GM23338 (cell line): ENCODE data around the gene MTURN. TPM values are rescaled to one million over a fixed set of nuclear protein-coding genes. Genes with fewer than 3 reads are reported as not detected.
A peak's percentile ranks its signal among the peaks of the same experiment; 100 is the strongest.

Experiments
- ATAC-seq: fragments of 200-7000 bp; cut with Tn5 transposase; 3 replicates; pipeline ENCODE4 v1.9.1; 2020
- DNase-seq: peaks from one replicate; pipeline ENCODE4 v3.0.0-alpha.2; 2015; ENCODE audit warnings: low spot score
- H2AFZ ChIP-seq: fragments of 200-600 bp; sonication (generic); 2 replicates; pipeline ENCODE4 v1.8.0; 2016; ENCODE audit warnings: antibody characterized with exemption, mild to moderate bottlenecking, moderate library complexity
- H3F3A ChIP-seq: fragments of 200-600 bp; sonication (generic); replicated peaks from 2 replicates; pipeline ENCODE4 v1.8.0; 2017; ENCODE audit warnings: antibody characterized with exemption, mixed run types, low read depth
- H3K27ac ChIP-seq: fragments of 200-600 bp; sonication (generic); 2 replicates; pipeline ENCODE4 v1.6.1; 2016; ENCODE audit warnings: low read depth
- H3K27me3 ChIP-seq: fragments of 200-600 bp; sonication (generic); 2 replicates; pipeline ENCODE4 v1.8.0; 2016; ENCODE audit warnings: mild to moderate bottlenecking, mixed run types, moderate library complexity; ENCODE audit not compliant: insufficient read depth
- H3K36me3 ChIP-seq: fragments of 200-600 bp; sonication (generic); 2 replicates; pipeline ENCODE4 v1.8.0; 2016; ENCODE audit warnings: mild to moderate bottlenecking; ENCODE audit not compliant: insufficient read depth
- H3K4me1 ChIP-seq: fragments of 200-600 bp; sonication (generic); 2 replicates; pipeline ENCODE4 v1.8.0; 2016; ENCODE audit warnings: mild to moderate bottlenecking, moderate library complexity; ENCODE audit not compliant: insufficient read depth
- H3K4me2 ChIP-seq: fragments of 200-600 bp; sonication (generic); 2 replicates; pipeline ENCODE4 v1.7.1; 2017; ENCODE audit warnings: mixed run types
- H3K4me3 ChIP-seq: fragments of 200-600 bp; sonication (generic); 2 replicates; pipeline ENCODE4 v1.6.1; 2016; ENCODE audit warnings: mixed run types
- H3K79me2 ChIP-seq: fragments of 200-600 bp; sonication (generic); replicated peaks from 2 replicates; pipeline ENCODE4 v1.8.0; 2017; ENCODE audit warnings: mild to moderate bottlenecking; ENCODE audit not compliant: insufficient read depth
- H3K9me2 ChIP-seq: fragments of 200-600 bp; sonication (generic); 2 replicates; pipeline ENCODE4 v1.8.0; 2017; ENCODE audit not compliant: insufficient read depth
- H4K20me1 ChIP-seq: fragments of 200-600 bp; sonication (generic); replicated peaks from 2 replicates; pipeline ENCODE4 v1.8.0; 2017; ENCODE audit warnings: mild to moderate bottlenecking; ENCODE audit not compliant: insufficient read depth
- H3K27ac Mint-ChIP-seq: 2 replicates; pipeline ENCODE4 v1.8.0; 2020; ENCODE audit warnings: inconsistent platforms, mild to moderate bottlenecking, moderate library complexity, mixed read lengths
- H3K27me3 Mint-ChIP-seq: 3 replicates; pipeline ENCODE4 v1.8.0; 2022; ENCODE audit warnings: low read depth, mild to moderate bottlenecking, moderate library complexity, mixed read lengths, inconsistent platforms; ENCODE audit not compliant: insufficient read depth, poor library complexity
- H3K36me3 Mint-ChIP-seq: 3 replicates; pipeline ENCODE4 v1.8.0; 2021; ENCODE audit warnings: low read depth, mild to moderate bottlenecking, inconsistent platforms, moderate library complexity, mixed read lengths
- H3K4me1 Mint-ChIP-seq: 3 replicates; pipeline ENCODE4 v1.8.0; 2020; ENCODE audit warnings: mild to moderate bottlenecking, inconsistent platforms, mixed read lengths
- H3K4me3 Mint-ChIP-seq: 3 replicates; pipeline ENCODE4 v1.8.0; 2021; ENCODE audit warnings: moderate library complexity, mild to moderate bottlenecking, inconsistent platforms, mixed read lengths
- H3K9me3 Mint-ChIP-seq: 3 replicates; pipeline ENCODE4 v1.8.0; 2020; ENCODE audit warnings: moderate library complexity, mild to moderate bottlenecking, inconsistent platforms, mixed read lengths
- CREB1 ChIP-seq: fragments of 250-450 bp; sonication (Bioruptor Pico); IDR thresholded peaks from 2 replicates; pipeline ENCODE4 v1.5.0; 2020; ENCODE audit warnings: low read depth, mild to moderate bottlenecking, moderate library complexity
- EZH2 ChIP-seq: fragments of 200-600 bp; sonication (generic); IDR thresholded peaks from one replicate; pipeline ENCODE4 v1.8.0; 2017; ENCODE audit warnings: antibody characterized with exemption, mild to moderate bottlenecking, low read depth; ENCODE audit not compliant: unreplicated experiment
- JUNB ChIP-seq: IDR thresholded peaks from one replicate; pipeline ENCODE4 v1.6.1; 2016; ENCODE audit warnings: antibody characterized with exemption; ENCODE audit not compliant: unreplicated experiment
- POLR2AphosphoS5 ChIP-seq: IDR thresholded peaks from 2 replicates; pipeline ENCODE4 v1.6.1; 2016; ENCODE audit warnings: antibody characterized with exemption, low read depth
- ZNF331 ChIP-seq: fragments of 250-450 bp; sonication (Bioruptor Pico); IDR thresholded peaks from 2 replicates; pipeline ENCODE4 v1.5.0; 2020; ENCODE audit warnings: low read depth, mild to moderate bottlenecking, moderate library complexity
- long read RNA-seq: library from polyadenylated mRNA; unstranded; transcript quantifications from one replicate; pipeline ENCODE4 v2.0.0, GENCODE V29; 2020; ENCODE audit not compliant: unreplicated experiment
- polyA plus RNA-seq: library from polyadenylated mRNA; unstranded; fragments of >200 nt; fragmentation: Nextera tagmentation; extraction: Ambion mirVana; gene quantifications from 2 replicates; pipeline ENCODE4 v1.2.1, GENCODE V29; 2016
- total RNA-seq: library from RNA; depleted of rRNA; stranded (reverse); fragments of >200 nt; shearing (Covaris generic); gene quantifications from 2 replicates; pipeline ENCODE4 v1.2.3, GENCODE V29; 2014; rRNA removed
- TF ChIP-seq, protein P1 (sequence below), 2 experiments: fragments of 200-600 bp in 1 of 2; sonication (generic) in 1 of 2; conservative IDR thresholded peaks; 2 replicates each; pipeline versions ENCODE4 v1.5.1 to v1.6.1; 2016 to 2017; ENCODE audit warnings: antibody characterized with exemption in 2 of 2, low read depth in 2 of 2, mild to moderate bottlenecking in 2 of 2, moderate library complexity in 1 of 2
- TF ChIP-seq, protein P2 (sequence below): fragments of 250-450 bp; sonication (Bioruptor Pico); IDR thresholded peaks from 2 replicates; pipeline ENCODE4 v1.5.0; 2020; ENCODE audit warnings: mild to moderate bottlenecking, moderate library complexity
- TF ChIP-seq, protein P3 (sequence below): IDR thresholded peaks from one replicate; pipeline ENCODE4 v1.6.1; 2018; ENCODE audit warnings: antibody characterized with exemption; ENCODE audit not compliant: unreplicated experiment

Gene MTURN
- total RNA-seq = 4.7 and 8.7 TPM in 2 replicates
- 3.0 and 3.1 TPM in 2 replicates for polyA plus RNA-seq
- long read RNA-seq, partial matches to known transcripts = 0 of 1 reads
- long read RNA-seq, other reads (novel, unspliced or antisense) = 1 of 1 reads

DNA sequence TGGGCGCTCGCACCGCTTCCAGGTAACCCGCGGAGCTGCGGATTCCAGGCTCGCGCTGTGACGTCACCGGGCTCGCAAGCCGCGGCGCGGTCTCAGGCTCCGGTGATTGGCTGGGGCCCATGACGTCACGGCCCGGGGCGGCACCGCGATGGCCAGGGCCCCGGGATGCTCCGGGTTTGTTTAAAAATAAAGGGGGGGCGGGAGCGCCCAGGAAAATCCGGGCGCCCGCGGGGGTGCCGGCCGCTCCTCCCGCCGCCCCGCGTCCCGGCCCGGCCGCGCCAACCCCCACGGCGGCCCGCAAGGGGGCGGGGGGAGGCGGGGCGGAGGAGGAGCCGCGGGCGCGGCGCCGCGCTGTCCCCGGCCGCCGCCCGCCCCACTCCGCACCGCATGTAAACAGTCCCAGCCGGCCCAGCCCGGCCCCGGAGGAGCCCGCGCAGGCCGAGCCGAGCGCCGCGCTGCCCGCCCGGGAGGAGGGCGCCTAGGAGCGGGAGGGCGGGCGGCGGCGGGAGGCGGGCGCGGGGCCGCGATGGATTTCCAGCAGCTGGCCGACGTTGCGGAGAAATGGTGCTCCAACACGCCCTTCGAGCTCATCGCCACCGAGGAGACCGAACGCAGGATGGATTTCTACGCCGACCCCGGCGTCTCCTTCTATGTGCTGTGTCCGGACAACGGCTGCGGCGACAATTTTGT lies at the start of gene MTURN:
TSS of gene MTURN (plus strand) at position 376 of the 690 bp plus-strand sequence. CDS start at position 527, 151 bp downstream.
- peaks cover 19% of the 10 kb centered on the region for H3K27me3 Mint-ChIP-seq
- DNase-seq (peak; percentile 98), ATAC-seq (peak; percentile 65)
- peaks cover 8% of the 10 kb centered on the region for H3K4me1 Mint-ChIP-seq
- no peaks in the 10 kb centered on the region for H3K9me3 Mint-ChIP-seq
- TF ChIP-seq JUNB (no peak), POLR2AphosphoS5 (peak; percentile 49), ZNF331 (CRISPR knock-in tag) (no peak), CREB1 (CRISPR knock-in tag) (peak; percentile 100)
- Histone ChIP-seq H3F3A (no peaks in the 10 kb centered on the region), H2AFZ (peak within 1 kb of the TSS; percentile 96), H3K79me2 (0 out of 2 replicates have a peak, but pooled peaks cover 6% of the 10 kb centered on the region), H4K20me1 (peaks cover 9% of the 10 kb centered on the region), H3K36me3 (no peaks in the 10 kb centered on the region), H3K27ac (peak within 1 kb of the TSS; percentile 2; the same call in 1 of the 2 replicates), H3K9me2 (no peaks in the 10 kb centered on the region), H3K4me1 (no peaks in the 10 kb centered on the region), H3K27me3 (peaks cover 28% of the 10 kb centered on the region), H3K4me2 (peak within 1 kb of the TSS; percentile 95), H3K4me3 (peak within 1 kb of the TSS; percentile 89)
- H3K4me3 Mint-ChIP-seq = peak within 1 kb of the TSS; percentile 92
- H3K27ac Mint-ChIP-seq = peak within 1 kb of the TSS; percentile 91
- no peaks in the 10 kb centered on the region; the same call in 2 of the 3 replicates for H3K36me3 Mint-ChIP-seq

DNA sequence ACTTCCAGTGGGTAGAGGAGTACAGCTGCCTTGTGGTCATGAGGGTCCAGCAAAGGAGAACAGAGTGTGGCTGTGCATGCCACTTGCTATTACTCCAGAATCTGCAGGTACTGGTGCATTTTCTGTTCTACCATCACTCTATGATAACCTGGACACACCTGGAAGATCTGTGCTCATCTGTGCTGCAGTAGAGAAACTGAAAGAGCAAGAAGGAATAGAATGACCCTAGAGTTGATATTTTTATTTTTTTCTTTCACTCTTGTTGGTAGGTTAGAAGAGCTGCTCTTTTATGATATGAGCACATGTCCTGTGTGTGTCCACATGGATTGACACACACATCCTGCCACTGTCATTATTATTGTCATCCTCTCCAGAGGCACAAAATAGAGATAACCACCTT lies 48.3 kb upstream of the MTURN start:
- no peaks in the 10 kb centered on the region for H3F3A ChIP-seq
- no peak overlapping the region for H2AFZ ChIP-seq
- no peaks in the 10 kb centered on the region for H3K9me2 ChIP-seq
- H3K4me1 Mint-ChIP-seq = peaks cover 9% of the 10 kb centered on the region; the same call in 2 of the 3 replicates
- DNase-seq (no peak), ATAC-seq (no peak)
- H3K4me3 Mint-ChIP-seq = no peak overlapping the region
- H4K20me1 ChIP-seq = peaks cover 7% of the 10 kb centered on the region
- no peak overlapping the region for H3K4me2 ChIP-seq
- H3K27ac Mint-ChIP-seq = no peak overlapping the region
- no peaks in the 10 kb centered on the region for H3K79me2 ChIP-seq
- H3K27me3 ChIP-seq = no peaks in the 10 kb centered on the region
- H3K27me3 Mint-ChIP-seq = no peaks in the 10 kb centered on the region
- no peaks in the 10 kb centered on the region for H3K36me3 ChIP-seq
- H3K9me3 Mint-ChIP-seq = no peaks in the 10 kb centered on the region
- H3K27ac ChIP-seq = no peak overlapping the region
- H3K36me3 Mint-ChIP-seq = no peaks in the 10 kb centered on the region; the same call in 2 of the 3 replicates
- H3K4me1 ChIP-seq = no peaks in the 10 kb centered on the region
- H3K4me3 ChIP-seq = no peak overlapping the region
- no peak for TF ChIP-seq EZH2
- TF ChIP-seq, protein P1, sequence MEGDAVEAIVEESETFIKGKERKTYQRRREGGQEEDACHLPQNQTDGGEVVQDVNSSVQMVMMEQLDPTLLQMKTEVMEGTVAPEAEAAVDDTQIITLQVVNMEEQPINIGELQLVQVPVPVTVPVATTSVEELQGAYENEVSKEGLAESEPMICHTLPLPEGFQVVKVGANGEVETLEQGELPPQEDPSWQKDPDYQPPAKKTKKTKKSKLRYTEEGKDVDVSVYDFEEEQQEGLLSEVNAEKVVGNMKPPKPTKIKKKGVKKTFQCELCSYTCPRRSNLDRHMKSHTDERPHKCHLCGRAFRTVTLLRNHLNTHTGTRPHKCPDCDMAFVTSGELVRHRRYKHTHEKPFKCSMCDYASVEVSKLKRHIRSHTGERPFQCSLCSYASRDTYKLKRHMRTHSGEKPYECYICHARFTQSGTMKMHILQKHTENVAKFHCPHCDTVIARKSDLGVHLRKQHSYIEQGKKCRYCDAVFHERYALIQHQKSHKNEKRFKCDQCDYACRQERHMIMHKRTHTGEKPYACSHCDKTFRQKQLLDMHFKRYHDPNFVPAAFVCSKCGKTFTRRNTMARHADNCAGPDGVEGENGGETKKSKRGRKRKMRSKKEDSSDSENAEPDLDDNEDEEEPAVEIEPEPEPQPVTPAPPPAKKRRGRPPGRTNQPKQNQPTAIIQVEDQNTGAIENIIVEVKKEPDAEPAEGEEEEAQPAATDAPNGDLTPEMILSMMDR (conservative IDR thresholded peaks at IDR 0.05; ENCODE audit: low read depth in 2 of 2) = no peak
- no peak for TF ChIP-seq ZNF331 (CRISPR knock-in tag)
- TF ChIP-seq CREB1 (CRISPR knock-in tag) = no peak
- TF ChIP-seq, protein P2, sequence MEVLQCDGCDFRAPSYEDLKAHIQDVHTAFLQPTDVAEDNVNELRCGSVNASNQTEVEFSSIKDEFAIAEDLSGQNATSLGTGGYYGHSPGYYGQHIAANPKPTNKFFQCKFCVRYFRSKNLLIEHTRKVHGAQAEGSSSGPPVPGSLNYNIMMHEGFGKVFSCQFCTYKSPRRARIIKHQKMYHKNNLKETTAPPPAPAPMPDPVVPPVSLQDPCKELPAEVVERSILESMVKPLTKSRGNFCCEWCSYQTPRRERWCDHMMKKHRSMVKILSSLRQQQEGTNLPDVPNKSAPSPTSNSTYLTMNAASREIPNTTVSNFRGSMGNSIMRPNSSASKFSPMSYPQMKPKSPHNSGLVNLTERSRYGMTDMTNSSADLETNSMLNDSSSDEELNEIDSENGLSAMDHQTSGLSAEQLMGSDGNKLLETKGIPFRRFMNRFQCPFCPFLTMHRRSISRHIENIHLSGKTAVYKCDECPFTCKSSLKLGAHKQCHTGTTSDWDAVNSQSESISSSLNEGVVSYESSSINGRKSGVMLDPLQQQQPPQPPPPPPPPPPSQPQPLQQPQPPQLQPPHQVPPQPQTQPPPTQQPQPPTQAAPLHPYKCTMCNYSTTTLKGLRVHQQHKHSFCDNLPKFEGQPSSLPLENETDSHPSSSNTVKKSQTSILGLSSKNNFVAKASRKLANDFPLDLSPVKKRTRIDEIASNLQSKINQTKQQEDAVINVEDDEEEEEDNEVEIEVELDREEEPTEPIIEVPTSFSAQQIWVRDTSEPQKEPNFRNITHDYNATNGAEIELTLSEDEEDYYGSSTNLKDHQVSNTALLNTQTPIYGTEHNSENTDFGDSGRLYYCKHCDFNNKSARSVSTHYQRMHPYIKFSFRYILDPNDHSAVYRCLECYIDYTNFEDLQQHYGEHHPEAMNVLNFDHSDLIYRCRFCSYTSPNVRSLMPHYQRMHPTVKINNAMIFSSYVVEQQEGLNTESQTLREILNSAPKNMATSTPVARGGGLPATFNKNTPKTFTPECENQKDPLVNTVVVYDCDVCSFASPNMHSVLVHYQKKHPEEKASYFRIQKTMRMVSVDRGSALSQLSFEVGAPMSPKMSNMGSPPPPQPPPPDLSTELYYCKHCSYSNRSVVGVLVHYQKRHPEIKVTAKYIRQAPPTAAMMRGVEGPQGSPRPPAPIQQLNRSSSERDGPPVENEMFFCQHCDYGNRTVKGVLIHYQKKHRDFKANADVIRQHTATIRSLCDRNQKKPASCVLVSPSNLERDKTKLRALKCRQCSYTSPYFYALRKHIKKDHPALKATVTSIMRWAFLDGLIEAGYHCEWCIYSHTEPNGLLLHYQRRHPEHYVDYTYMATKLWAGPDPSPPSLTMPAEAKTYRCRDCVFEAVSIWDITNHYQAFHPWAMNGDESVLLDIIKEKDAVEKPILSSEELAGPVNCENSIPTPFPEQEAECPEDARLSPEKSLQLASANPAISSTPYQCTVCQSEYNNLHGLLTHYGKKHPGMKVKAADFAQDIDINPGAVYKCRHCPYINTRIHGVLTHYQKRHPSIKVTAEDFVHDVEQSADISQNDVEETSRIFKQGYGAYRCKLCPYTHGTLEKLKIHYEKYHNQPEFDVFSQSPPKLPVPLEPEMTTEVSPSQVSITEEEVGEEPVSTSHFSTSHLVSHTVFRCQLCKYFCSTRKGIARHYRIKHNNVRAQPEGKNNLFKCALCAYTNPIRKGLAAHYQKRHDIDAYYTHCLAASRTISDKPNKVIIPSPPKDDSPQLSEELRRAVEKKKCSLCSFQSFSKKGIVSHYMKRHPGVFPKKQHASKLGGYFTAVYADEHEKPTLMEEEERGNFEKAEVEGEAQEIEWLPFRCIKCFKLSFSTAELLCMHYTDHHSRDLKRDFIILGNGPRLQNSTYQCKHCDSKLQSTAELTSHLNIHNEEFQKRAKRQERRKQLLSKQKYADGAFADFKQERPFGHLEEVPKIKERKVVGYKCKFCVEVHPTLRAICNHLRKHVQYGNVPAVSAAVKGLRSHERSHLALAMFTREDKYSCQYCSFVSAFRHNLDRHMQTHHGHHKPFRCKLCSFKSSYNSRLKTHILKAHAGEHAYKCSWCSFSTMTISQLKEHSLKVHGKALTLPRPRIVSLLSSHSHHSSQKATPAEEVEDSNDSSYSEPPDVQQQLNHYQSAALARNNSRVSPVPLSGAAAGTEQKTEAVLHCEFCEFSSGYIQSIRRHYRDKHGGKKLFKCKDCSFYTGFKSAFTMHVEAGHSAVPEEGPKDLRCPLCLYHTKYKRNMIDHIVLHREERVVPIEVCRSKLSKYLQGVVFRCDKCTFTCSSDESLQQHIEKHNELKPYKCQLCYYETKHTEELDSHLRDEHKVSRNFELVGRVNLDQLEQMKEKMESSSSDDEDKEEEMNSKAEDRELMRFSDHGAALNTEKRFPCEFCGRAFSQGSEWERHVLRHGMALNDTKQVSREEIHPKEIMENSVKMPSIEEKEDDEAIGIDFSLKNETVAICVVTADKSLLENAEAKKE = no peak
- TF ChIP-seq, protein P3, sequence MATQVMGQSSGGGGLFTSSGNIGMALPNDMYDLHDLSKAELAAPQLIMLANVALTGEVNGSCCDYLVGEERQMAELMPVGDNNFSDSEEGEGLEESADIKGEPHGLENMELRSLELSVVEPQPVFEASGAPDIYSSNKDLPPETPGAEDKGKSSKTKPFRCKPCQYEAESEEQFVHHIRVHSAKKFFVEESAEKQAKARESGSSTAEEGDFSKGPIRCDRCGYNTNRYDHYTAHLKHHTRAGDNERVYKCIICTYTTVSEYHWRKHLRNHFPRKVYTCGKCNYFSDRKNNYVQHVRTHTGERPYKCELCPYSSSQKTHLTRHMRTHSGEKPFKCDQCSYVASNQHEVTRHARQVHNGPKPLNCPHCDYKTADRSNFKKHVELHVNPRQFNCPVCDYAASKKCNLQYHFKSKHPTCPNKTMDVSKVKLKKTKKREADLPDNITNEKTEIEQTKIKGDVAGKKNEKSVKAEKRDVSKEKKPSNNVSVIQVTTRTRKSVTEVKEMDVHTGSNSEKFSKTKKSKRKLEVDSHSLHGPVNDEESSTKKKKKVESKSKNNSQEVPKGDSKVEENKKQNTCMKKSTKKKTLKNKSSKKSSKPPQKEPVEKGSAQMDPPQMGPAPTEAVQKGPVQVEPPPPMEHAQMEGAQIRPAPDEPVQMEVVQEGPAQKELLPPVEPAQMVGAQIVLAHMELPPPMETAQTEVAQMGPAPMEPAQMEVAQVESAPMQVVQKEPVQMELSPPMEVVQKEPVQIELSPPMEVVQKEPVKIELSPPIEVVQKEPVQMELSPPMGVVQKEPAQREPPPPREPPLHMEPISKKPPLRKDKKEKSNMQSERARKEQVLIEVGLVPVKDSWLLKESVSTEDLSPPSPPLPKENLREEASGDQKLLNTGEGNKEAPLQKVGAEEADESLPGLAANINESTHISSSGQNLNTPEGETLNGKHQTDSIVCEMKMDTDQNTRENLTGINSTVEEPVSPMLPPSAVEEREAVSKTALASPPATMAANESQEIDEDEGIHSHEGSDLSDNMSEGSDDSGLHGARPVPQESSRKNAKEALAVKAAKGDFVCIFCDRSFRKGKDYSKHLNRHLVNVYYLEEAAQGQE = no peak
